HG03095 (cell line): ENCODE data around the gene RBBP6.
"Not testable (repeated sequence)": the region's sequence is repeated elsewhere in the genome, so short reads cannot be mapped to it uniquely, and the experiment has no call there.

Source experiments
- ATAC-seq: cut with Tn5 transposase; IDR thresholded peaks from one replicate; pipeline ENCODE4 v1.9.1; 2021; ENCODE audit warnings: moderate library complexity; ENCODE audit not compliant: unreplicated experiment

RBBP6 gene

GRCh38 chr16:24562811-24563210 is 23.4 kb downstream of the RBBP6 start:
- no peak for ATAC-seq

- ATAC-seq = no peak
Measured at GRCh38 chr16:24568392-24568791, 29.0 kb downstream of the RBBP6 start.

- no peak for ATAC-seq
Measured at GRCh38 chr16:24571096-24571495, 31.7 kb downstream of the RBBP6 start.

GRCh38 chr16:24572069-24572468 is 32.7 kb downstream of the RBBP6 start:
- no peak for ATAC-seq

- ATAC-seq = no peak
Measured at GRCh38 chr16:24573141-24573540, 33.8 kb downstream of the RBBP6 start.

DNA sequence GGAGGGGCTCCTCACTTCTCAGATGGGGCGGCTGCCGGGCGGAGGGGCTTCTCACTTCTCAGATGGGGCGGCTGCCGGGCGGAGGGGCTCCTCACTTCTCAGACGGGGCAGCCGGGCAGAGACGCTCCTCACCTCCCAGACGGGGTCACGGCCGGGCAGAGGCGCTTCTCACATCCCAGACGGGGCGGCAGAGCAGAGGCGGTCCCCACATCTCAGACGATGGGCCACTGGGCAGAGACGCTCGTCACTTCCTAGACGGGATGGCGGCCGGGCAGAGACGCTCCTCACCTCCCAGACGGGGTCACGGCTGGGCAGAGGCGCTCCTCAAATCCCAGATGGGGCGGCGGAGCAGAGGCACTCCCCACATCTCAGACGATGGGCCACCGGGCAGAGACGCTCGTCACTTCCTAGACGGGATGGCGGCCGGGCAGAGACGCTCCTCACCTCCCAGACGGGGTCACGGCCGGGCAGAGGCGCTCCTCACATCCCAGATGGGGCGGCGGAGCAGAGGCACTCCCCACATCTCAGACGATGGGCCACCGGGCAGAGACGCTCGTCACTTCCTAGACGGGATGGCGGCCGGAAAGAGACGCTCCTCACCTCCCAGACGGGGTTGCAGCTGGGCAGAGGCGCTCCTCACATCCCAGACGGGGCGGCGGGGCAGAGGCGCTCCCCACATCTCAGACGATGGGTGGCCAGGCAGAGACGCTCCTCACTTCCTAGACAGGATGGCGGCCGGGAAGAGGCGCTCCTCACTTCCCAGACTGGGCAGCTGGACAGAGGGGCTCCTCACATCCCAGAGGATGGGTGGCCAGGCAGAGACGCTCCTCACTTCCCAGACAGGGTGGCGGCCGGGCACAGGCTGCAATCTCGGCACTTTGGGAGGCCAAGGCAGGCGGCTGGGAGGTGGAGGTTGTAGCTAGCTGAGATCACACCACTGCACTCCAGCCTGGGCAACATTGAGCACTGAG is 35.4 kb downstream of the RBBP6 start:
- not testable (repeated sequence) for ATAC-seq

DNA sequence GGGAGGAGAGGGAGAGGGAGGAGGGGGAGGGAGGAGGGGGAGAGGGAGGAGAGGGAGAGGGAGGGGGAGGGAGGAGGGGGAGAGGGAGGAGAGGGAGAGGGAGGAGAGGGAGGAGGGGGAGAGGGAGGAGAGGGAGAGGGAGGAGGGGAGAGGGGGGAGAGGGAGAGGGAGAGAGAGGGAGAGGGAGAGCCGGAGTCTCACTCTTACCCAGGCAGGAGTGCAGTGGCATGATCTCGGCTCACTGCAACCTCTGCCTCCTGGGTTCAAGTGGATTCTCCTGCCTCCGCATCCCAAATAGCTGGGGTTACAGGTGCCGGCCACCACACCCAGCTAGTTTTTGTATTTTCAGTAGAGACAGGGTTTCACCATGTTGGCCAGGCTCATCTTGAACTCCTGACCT is 36.4 kb downstream of the RBBP6 start:
- ATAC-seq = not testable (repeated sequence)

GRCh38 chr16:24577167-24577566 is 37.8 kb downstream of the RBBP6 start:
- no peak for ATAC-seq

GRCh38 chr16:24580665-24581064 is 41.3 kb downstream of the RBBP6 start:
- no peak for ATAC-seq

DNA sequence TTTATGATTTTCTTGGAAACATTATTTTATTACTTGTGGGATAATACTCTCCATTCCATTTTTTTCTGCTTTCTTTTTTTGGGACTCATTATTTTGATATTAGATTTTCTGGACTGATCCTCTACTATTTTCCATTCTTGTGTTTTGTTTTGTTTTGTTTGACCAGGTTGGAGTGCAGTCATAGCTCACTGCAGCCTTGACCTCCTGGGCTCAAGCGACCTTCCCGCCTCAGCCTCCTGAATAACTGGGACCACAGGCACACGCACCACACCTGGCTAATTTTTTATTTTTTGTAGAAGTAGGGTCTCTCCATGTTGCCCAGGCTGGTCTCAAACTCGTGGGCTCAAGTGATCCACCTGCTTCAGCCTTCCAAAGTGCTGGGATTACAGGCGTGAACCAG is 44.1 kb downstream of the RBBP6 start:
- no peak for ATAC-seq

- ATAC-seq = no peak
Measured at GRCh38 chr16:24589997-24590396, 50.6 kb downstream of the RBBP6 start.

DNA sequence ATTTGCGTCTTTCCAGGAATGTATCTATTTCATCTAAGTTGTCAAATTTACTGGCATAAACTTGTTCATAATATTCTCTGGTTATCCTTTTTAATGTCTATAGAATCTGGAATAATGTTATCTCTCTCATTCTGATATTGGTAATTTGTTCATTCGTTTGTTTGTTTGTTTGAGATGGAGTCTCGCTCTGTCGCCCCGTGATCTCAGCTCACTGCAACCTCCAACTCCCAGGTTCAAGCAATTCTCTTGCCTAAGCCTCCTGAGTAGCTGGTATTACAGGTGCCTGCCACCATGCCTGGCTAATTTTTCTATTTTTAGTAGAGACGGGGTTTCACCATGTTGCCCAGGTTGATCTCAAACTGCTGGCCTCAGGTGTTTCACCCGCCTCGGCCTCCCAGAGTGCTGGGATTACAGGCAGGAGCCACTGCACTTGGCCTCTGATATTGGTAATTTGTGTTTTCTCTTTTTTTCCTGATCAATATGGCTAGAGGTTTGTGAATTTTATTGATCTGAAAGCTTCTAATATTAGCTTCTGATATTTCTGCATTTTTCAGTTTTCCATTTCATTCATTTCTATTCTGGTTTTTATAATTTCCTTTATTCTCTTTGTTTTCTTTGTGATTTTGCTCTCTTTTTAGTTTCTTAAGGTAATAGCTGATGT is 59.5 kb downstream of the RBBP6 start:
- no peak for ATAC-seq

- ATAC-seq = no peak
Measured at GRCh38 chr16:24609417-24609739, 70.0 kb downstream of the RBBP6 start.

- no peak for ATAC-seq
Measured at GRCh38 chr16:24609740-24610415, 70.5 kb downstream of the RBBP6 start.

DNA sequence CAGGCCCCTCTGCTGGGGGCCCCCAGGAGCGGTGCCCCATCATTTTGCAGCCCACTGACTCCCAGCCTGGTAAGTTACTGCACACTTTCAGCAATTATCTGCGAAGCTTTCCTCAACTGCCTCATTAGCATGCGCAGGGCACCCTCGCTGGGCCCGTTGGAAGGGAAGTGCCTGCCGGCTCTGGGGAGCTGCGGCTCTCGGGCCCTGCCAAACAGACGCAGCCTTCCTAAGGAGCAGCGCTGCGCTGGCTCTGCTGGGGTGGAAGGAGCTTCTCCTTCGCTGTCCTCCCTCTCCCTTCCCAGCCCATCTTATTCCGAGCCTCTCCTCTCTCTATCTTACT is 71.0 kb downstream of the RBBP6 start:
- ATAC-seq = no peak

- no peak for ATAC-seq
Measured at GRCh38 chr16:24611310-24611709, 71.9 kb downstream of the RBBP6 start.

DNA sequence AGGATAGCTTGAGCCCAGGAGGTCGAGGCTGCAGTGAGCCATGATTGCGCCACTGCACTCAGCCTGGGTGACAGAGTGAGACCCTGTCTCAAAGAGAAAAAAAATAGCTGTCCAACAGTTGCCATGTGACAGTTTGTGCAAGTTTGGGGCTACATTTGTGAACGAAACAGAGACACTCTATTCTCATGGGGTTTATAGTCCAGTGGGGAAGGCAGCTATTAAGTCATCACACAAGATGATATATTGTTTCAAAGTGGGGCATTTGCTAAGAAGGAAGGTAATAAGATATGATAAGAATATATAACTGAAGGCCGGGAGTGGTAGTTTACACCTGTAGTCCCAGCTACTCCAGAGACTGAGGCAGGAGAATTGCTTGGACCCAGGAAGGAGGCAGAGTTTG is 73.3 kb downstream of the RBBP6 start:
- ATAC-seq = no peak

DNA sequence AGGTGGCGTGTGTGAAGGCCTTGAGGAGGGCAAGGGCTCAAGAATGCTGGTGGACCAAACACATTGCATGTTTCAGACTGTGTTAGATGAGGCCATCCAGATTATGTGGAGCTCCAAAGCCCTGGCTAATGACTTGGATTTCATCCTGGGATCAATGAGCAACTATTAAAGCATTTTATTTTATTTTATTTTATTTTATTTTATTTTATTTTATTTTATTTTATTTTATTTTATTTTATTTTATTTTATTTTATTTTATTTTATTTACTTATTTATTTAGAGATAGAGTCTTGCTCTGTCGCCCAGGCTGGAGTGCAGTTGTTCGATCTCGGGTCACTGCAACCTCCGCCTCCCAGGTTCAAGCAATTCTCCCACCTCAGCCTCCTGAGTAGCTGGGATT is 73.9 kb downstream of the RBBP6 start:
- ATAC-seq = not testable (repeated sequence)

DNA sequence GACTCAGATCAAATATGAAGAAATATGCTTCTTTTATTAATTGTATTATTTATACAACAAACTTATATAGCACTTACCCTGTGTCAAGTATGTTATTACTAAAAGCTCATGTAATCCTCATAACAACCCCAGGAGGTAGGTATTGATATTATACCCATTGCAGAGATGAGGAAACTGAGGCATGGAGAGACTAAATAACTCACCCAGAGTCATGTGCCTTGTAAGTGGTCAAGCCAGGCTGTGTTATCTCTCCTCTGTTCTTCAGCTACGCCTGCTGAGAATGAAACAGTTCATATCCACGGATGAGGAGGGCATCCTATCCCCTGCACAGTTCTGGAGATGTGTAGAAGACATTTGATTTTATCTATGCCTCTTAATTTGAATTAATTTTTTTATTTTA is 78.1 kb downstream of the RBBP6 start:
- no peak for ATAC-seq
